IMR-90 (cell line): ENCODE results near the gene OR4K2. TPM values are rescaled to one million over a fixed set of nuclear protein-coding genes. Genes with fewer than 3 reads are reported as not detected.

Experiments used
- ATAC-seq: fragments of 200-7000 bp; cut with Tn5 transposase; 2 replicates; pipeline ENCODE4 v1.9.1; 2020; ENCODE audit warnings: low read depth, mild to moderate bottlenecking, moderate library complexity
- BruUV-seq: library from RNA; stranded (reverse); fragments of 400-500 nt; replicated peaks from 2 replicates; lab custom pipeline; 2021; lab: Mats Ljungman, UMichigan
- CTCF ChIA-PET: fragments of 300-600 bp; formaldehyde crosslinking; extraction: SDS; loops from one replicate; lab custom pipeline; 2021; ENCODE audit warnings: antibody characterized with exemption; lab: Yijun Ruan, JAX
- POLR2A ChIA-PET: fragments of 300-600 bp; sonication (Branson Sonifier 250); formaldehyde crosslinking; loops from one replicate; lab custom pipeline; 2022; ENCODE audit warnings: antibody characterized with exemption; ENCODE audit not compliant: unreplicated experiment; lab: Charles Lee
- DNase-seq: peaks from one replicate; pipeline ENCODE4 v3.0.0; 2013
- H2AFZ ChIP-seq: replicated peaks from 2 replicates; pipeline ENCODE3; 2013; ENCODE audit warnings: low read length, mild to moderate bottlenecking; ENCODE audit not compliant: poor library complexity
- H2AK5ac ChIP-seq: 2 replicates; pipeline ENCODE4 v1.6.1; 2013; ENCODE audit warnings: low read depth, low read length, inconsistent platforms
- H2AK9ac ChIP-seq: replicated peaks from 2 replicates; pipeline ENCODE3; 2013; ENCODE audit warnings: mild to moderate bottlenecking, low read depth, low read length, moderate library complexity; ENCODE audit not compliant: poor library complexity
- H2BK120ac ChIP-seq: 2 replicates; pipeline ENCODE4 v1.6.1; 2013; ENCODE audit warnings: low read depth, low read length, inconsistent platforms
- H2BK15ac ChIP-seq: 3 replicates; pipeline ENCODE4 v1.6.1; 2013; ENCODE audit warnings: low read depth, low read length, inconsistent platforms
- H2BK20ac ChIP-seq: 2 replicates; pipeline ENCODE4 v1.6.1; 2013; ENCODE audit warnings: low read depth, mild to moderate bottlenecking, inconsistent platforms, low read length, moderate library complexity
- H2BK5ac ChIP-seq: 2 replicates; pipeline ENCODE4 v1.6.1; 2013; ENCODE audit warnings: mild to moderate bottlenecking, low read depth, low read length, inconsistent platforms; ENCODE audit not compliant: poor library complexity, severe bottlenecking
- H3K14ac ChIP-seq: replicated peaks from 2 replicates; pipeline ENCODE4 v1.6.1; 2013; ENCODE audit warnings: low read depth, low read length, inconsistent platforms
- H3K18ac ChIP-seq: 2 replicates; pipeline ENCODE4 v1.6.1; 2013; ENCODE audit warnings: low read depth, low read length, control low read depth
- H3K23ac ChIP-seq: 2 replicates; pipeline ENCODE4 v1.6.1; 2013; ENCODE audit warnings: low read depth, low read length, inconsistent platforms
- H3K27ac ChIP-seq: 2 replicates; pipeline ENCODE4 v1.5.1; 2013; ENCODE audit warnings: mild to moderate bottlenecking, control low read depth, low read length; ENCODE audit not compliant: insufficient read depth
- H3K27me3 ChIP-seq: 2 replicates; pipeline ENCODE4 v1.6.1; 2013; ENCODE audit warnings: low read length; ENCODE audit not compliant: control insufficient read depth, insufficient read depth
- H3K36me3 ChIP-seq: 2 replicates; pipeline ENCODE4 v1.6.1; 2013; ENCODE audit warnings: low read length, mixed read lengths; ENCODE audit not compliant: control insufficient read depth, insufficient read depth
- H3K4ac ChIP-seq: 2 replicates; pipeline ENCODE4 v1.6.1; 2013; ENCODE audit warnings: low read depth, low read length, inconsistent platforms
- H3K4me1 ChIP-seq: 2 replicates; pipeline ENCODE4 v1.6.1; 2013; ENCODE audit warnings: low read length, mixed read lengths; ENCODE audit not compliant: control insufficient read depth, insufficient read depth
- H3K4me2 ChIP-seq: 2 replicates; pipeline ENCODE4 v1.6.1; 2013; ENCODE audit warnings: low read depth, mild to moderate bottlenecking, control low read depth, low read length, moderate library complexity
- H3K4me3 ChIP-seq: 2 replicates; pipeline ENCODE4 v1.5.1; 2013; ENCODE audit warnings: low read depth, mild to moderate bottlenecking, control low read depth, low read length, moderate library complexity; ENCODE audit not compliant: insufficient read depth
- H3K56ac ChIP-seq: 2 replicates; pipeline ENCODE4 v1.6.1; 2013; ENCODE audit warnings: low read length, inconsistent platforms; ENCODE audit not compliant: insufficient read depth; ENCODE audit errors: extremely low read depth
- H3K79me1 ChIP-seq, 2 experiments: 2 replicates each; pipeline ENCODE4 v1.6.1; 2013; ENCODE audit warnings: low read length in 2 of 2, inconsistent platforms in 1 of 2, low read depth in 1 of 2
- H3K9ac ChIP-seq: 2 replicates; pipeline ENCODE4 v1.6.1; 2013; ENCODE audit warnings: low read depth, low read length, control low read depth
- H3K9me1 ChIP-seq: 2 replicates; pipeline ENCODE4 v1.6.1; 2013; ENCODE audit warnings: low read length, inconsistent platforms; ENCODE audit not compliant: insufficient read depth
- H3K9me3 ChIP-seq: 2 replicates; pipeline ENCODE4 v1.6.1; 2013; ENCODE audit warnings: low read length; ENCODE audit not compliant: control insufficient read depth, insufficient read depth
- H4K20me1 ChIP-seq: 2 replicates; pipeline ENCODE4 v1.6.1; 2013; ENCODE audit warnings: low read length, inconsistent platforms; ENCODE audit not compliant: insufficient read depth
- H4K5ac ChIP-seq: 2 replicates; pipeline ENCODE4 v1.6.1; 2013; ENCODE audit warnings: mild to moderate bottlenecking, low read depth, low read length, control low read depth
- H4K8ac ChIP-seq, 2 experiments: 2 replicates each; pipeline ENCODE4 v1.6.1; 2013; ENCODE audit warnings: low read depth in 2 of 2, low read length in 2 of 2, control low read depth in 1 of 2, inconsistent platforms in 1 of 2
- H4K91ac ChIP-seq: 2 replicates; pipeline ENCODE4 v1.6.1; 2013; ENCODE audit warnings: low read depth, low read length, inconsistent platforms; ENCODE audit not compliant: insufficient read depth
- ELK1 ChIP-seq: fragments of 150-350 bp; IDR thresholded peaks from 2 replicates; pipeline ENCODE4 v1.6.1; 2016; ENCODE audit warnings: low read depth, mild to moderate bottlenecking, low read length, moderate library complexity, borderline replicate concordance
- MAFK ChIP-seq: IDR thresholded peaks from 2 replicates; pipeline ENCODE4 v1.6.1; 2012; ENCODE audit warnings: low read depth, low read length, improper control_type of control experiment
- MXI1 ChIP-seq: IDR thresholded peaks from 2 replicates; pipeline ENCODE4 v1.6.1; 2012; ENCODE audit warnings: low read depth, mild to moderate bottlenecking, low read length, moderate library complexity, borderline replicate concordance
- WGBS, 2 experiments: methylation state at CpG; one replicate each; pipeline versions ENCODE4 v1.1.5 to v1.1.7; 2013; ENCODE audit warnings: missing lambda C conversion rate in 2 of 2; ENCODE audit not compliant: insufficient read length in 1 of 2; ENCODE audit errors: extremely low coverage in 2 of 2; 5-methylcytosine and 5-hydroxymethylcytosine counted together
- dilution Hi-C: fragments of 300-500 bp; cut with HindIII; formaldehyde crosslinking; loops from one replicate; pipeline ENCODE4 v1.14.3; 2018; ENCODE audit warnings: low sequenced_read_pairs; ENCODE audit not compliant: unreplicated experiment
- in situ Hi-C: fragments of 300-500 bp; cut with MboI; formaldehyde crosslinking; loops from 3 replicates; pipeline ENCODE4 v1.14.3; 2019; ENCODE audit warnings: low sequenced_read_pairs, inconsistent platforms, mixed read lengths
- intact Hi-C: fragments of 100-400 bp; cut with micrococcal nuclease; formaldehyde crosslinking; loops from 2 replicates; pipeline ENCODE4 v1.10.0; 2022
- polyA plus RNA-seq, 3 experiments: library from polyadenylated mRNA; depleted of rRNA; stranded (reverse); fragments of >200 nt; gene quantifications; 2 replicates each; pipeline ENCODE4 v1.2.3, GENCODE V29; 2012; ENCODE audit warnings: low replicate concordance in 1 of 3
- total RNA-seq: library from RNA; depleted of rRNA; stranded (reverse); fragments of >200 nt; gene quantifications from 2 replicates; pipeline ENCODE4 v1.2.3, GENCODE V29; 2012

OR4K2 gene
- total and polyA plus RNA-seq, 2 of the 4 experiments (the other 2 are of a cell fraction): not detected

- H4K5ac ChIP-seq: no peak overlapping the region
- no peak overlapping the region for H4K8ac ChIP-seq
- no peak overlapping the region for H2AK9ac ChIP-seq
- H3K36me3 ChIP-seq: no peaks in the 10 kb centered on the region
- no peak overlapping the region for H3K23ac ChIP-seq
- no peak overlapping the region for H3K4ac ChIP-seq
- WGBS, 2 experiments: 18% methylated on average over 2 of the region's 2 CpGs; no CpG with 5 or more reads in 1 of the 2 experiments
- no peaks in the 10 kb centered on the region for H3K4me1 ChIP-seq
- no peak overlapping the region for H2BK20ac ChIP-seq
- no peak overlapping the region for H3K18ac ChIP-seq
- no TSS peak for BruUV-seq
- no peaks in the 10 kb centered on the region for H3K9me1 ChIP-seq
- no peak overlapping the region for H3K9ac ChIP-seq
- POLR2A ChIA-PET: no interaction called here
- no peaks in the 10 kb centered on the region for H4K20me1 ChIP-seq
- H3K79me1 ChIP-seq: no peaks in the 10 kb centered on the region
- no peaks in the 10 kb centered on the region for H3K27me3 ChIP-seq
- peak overlapping the region; percentile 13 for H2AFZ ChIP-seq
- dilution Hi-C loops (no loop called here), in situ Hi-C loops (no loop called here), intact Hi-C loops (no loop called here)
- H3K9me3 ChIP-seq: peaks cover 46% of the 10 kb centered on the region
- H3K4me2 ChIP-seq: no peak overlapping the region
- H4K91ac ChIP-seq: no peak overlapping the region
- no peak for DNase-seq
- no peak overlapping the region for H2AK5ac ChIP-seq
- CTCF ChIA-PET: no interaction called here
- no peak for TF ChIP-seq MAFK
- TF ChIP-seq MXI1: no peak
- TF ChIP-seq ELK1: no peak
- no peak for ATAC-seq
- H2BK120ac ChIP-seq: no peak overlapping the region
- H3K56ac ChIP-seq: no peak overlapping the region
- H3K27ac ChIP-seq: no peak overlapping the region
- no peak overlapping the region for H2BK15ac ChIP-seq
- H3K14ac ChIP-seq: no peak overlapping the region
- no peak overlapping the region for H3K4me3 ChIP-seq
- no peak overlapping the region for H2BK5ac ChIP-seq
These were observed 20.3 kb downstream of the OR4K2 start for GRCh38 chr14:19895282-19895681.
